WTC11 (cell line): ENCODE measurements around the gene MSL1. TPM values are rescaled to one million over a fixed set of nuclear protein-coding genes. Genes with fewer than 3 reads are reported as not detected.

ENCODE experiments used
- ATAC-seq: fragments of 200-7000 bp; cut with Tn5 transposase; 2 replicates; pipeline ENCODE4 v1.10.0; 2021; ENCODE audit warnings: mild to moderate bottlenecking, moderate library complexity
- CTCF ChIA-PET: fragments of 300-600 bp; sonication (Branson Sonifier 250); formaldehyde crosslinking; loops from one replicate; lab custom pipeline; 2021; ENCODE audit warnings: antibody characterized with exemption; lab: Charles Lee
- POLR2A ChIA-PET: fragments of 350-600 bp; sonication (Branson Sonifier 250); formaldehyde crosslinking; loops from one replicate; lab custom pipeline; 2021; ENCODE audit warnings: antibody characterized with exemption; lab: Charles Lee
- DNase-seq: peaks from one replicate; pipeline ENCODE4 v3.0.0; 2021; ENCODE audit warnings: low spot score
- H3K27ac Mint-ChIP-seq: 2 replicates; pipeline ENCODE4 v1.8.0; 2021; ENCODE audit warnings: mixed read lengths
- H3K27me3 Mint-ChIP-seq: 2 replicates; pipeline ENCODE4 v1.8.0; 2021; ENCODE audit warnings: low read depth, mild to moderate bottlenecking, moderate library complexity, mixed read lengths
- H3K36me3 Mint-ChIP-seq: 2 replicates; pipeline ENCODE4 v1.8.0; 2021; ENCODE audit warnings: mixed read lengths
- H3K4me1 Mint-ChIP-seq: 2 replicates; pipeline ENCODE4 v1.8.0; 2022; ENCODE audit warnings: mixed read lengths
- H3K4me3 Mint-ChIP-seq: 2 replicates; pipeline ENCODE4 v1.8.0; 2021; ENCODE audit warnings: mild to moderate bottlenecking, moderate library complexity, mixed read lengths
- H3K9me3 Mint-ChIP-seq: 2 replicates; pipeline ENCODE4 v1.8.0; 2021; ENCODE audit warnings: mixed read lengths
- CBFB ChIP-seq: sonication (generic); formaldehyde crosslinking; IDR thresholded peaks from 2 replicates; pipeline ENCODE4 v1.8.1; 2022; ENCODE audit warnings: mild to moderate bottlenecking, low read depth, missing genetic modification reagents
- CREM ChIP-seq: sonication (generic); formaldehyde crosslinking; IDR thresholded peaks from 2 replicates; pipeline ENCODE4 v1.8.1; 2022; ENCODE audit warnings: mild to moderate bottlenecking, missing genetic modification reagents, moderate library complexity
- CTCF ChIP-seq: fragments of 200-600 bp; IDR thresholded peaks from 2 replicates; pipeline ENCODE4 v1.8.0; 2022; ENCODE audit warnings: antibody characterized with exemption
- MYBL2 ChIP-seq: sonication (generic); formaldehyde crosslinking; IDR thresholded peaks from 2 replicates; pipeline ENCODE4 v1.8.1; 2023; ENCODE audit warnings: mild to moderate bottlenecking, moderate library complexity, missing genetic modification reagents
- NFATC4 ChIP-seq: fragments of 250-450 bp; sonication (Bioruptor Pico); IDR thresholded peaks from 2 replicates; pipeline ENCODE4 v1.9.0; 2021; ENCODE audit warnings: mild to moderate bottlenecking
- RELA ChIP-seq: sonication (generic); formaldehyde crosslinking; IDR thresholded peaks from 2 replicates; pipeline ENCODE4 v1.8.1; 2022; ENCODE audit warnings: missing genetic modification reagents, mild to moderate bottlenecking, borderline replicate concordance
- SMAD4 ChIP-seq: sonication (generic); formaldehyde crosslinking; IDR thresholded peaks from 2 replicates; pipeline ENCODE4 v1.8.0; 2022; ENCODE audit warnings: mild to moderate bottlenecking, missing genetic modification reagents
- TEAD1 ChIP-seq: sonication (generic); formaldehyde crosslinking; IDR thresholded peaks from 2 replicates; pipeline ENCODE4 v1.8.0; 2022; ENCODE audit warnings: mild to moderate bottlenecking, missing genetic modification reagents
- TEAD4 ChIP-seq: sonication (generic); formaldehyde crosslinking; IDR thresholded peaks from 2 replicates; pipeline ENCODE4 v1.8.0; 2022; ENCODE audit warnings: mild to moderate bottlenecking, missing genetic modification reagents
- ZNF232 ChIP-seq: sonication (generic); formaldehyde crosslinking; IDR thresholded peaks from 2 replicates; pipeline ENCODE4 v1.8.0; 2022; ENCODE audit warnings: mild to moderate bottlenecking, missing genetic modification reagents
- ZNF396 ChIP-seq: fragments of 250-450 bp; sonication (Bioruptor Pico); IDR thresholded peaks from 2 replicates; pipeline ENCODE4 v1.8.0; 2021; ENCODE audit warnings: mild to moderate bottlenecking, moderate library complexity, borderline replicate concordance
- ZNF416 ChIP-seq: fragments of 250-450 bp; sonication (Bioruptor Pico); IDR thresholded peaks from 2 replicates; pipeline ENCODE4 v1.9.0; 2021; ENCODE audit warnings: mild to moderate bottlenecking, inconsistent platforms
- total RNA-seq: library from RNA; stranded (reverse); gene quantifications from 3 replicates; pipeline ENCODE4 v1.2.3, GENCODE V29; 2021
- TF ChIP-seq, protein P1 (sequence below): sonication (generic); formaldehyde crosslinking; IDR thresholded peaks from 2 replicates; pipeline ENCODE4 v1.8.1; 2022; ENCODE audit warnings: missing genetic modification reagents, borderline replicate concordance
- TF ChIP-seq, protein P2 (sequence below): fragments of 250-450 bp; sonication (Bioruptor Pico); IDR thresholded peaks from 2 replicates; pipeline ENCODE4 v1.9.0; 2021; ENCODE audit warnings: mild to moderate bottlenecking
- TF ChIP-seq, protein P3 (sequence below): sonication (generic); formaldehyde crosslinking; IDR thresholded peaks from 2 replicates; pipeline ENCODE4 v1.8.1; 2023; ENCODE audit warnings: mild to moderate bottlenecking, missing genetic modification reagents, borderline replicate concordance
- TF ChIP-seq, protein P4 (sequence below): fragments of 250-450 bp; sonication (Bioruptor Pico); IDR thresholded peaks from 2 replicates; pipeline ENCODE4 v1.9.0; 2021; ENCODE audit warnings: mild to moderate bottlenecking
- TF ChIP-seq, protein P5 (sequence below): fragments of 250-450 bp; sonication (Bioruptor Pico); IDR thresholded peaks from 2 replicates; pipeline ENCODE4 v1.9.0; 2021; ENCODE audit warnings: mild to moderate bottlenecking, borderline replicate concordance
- TF ChIP-seq, protein P6 (sequence below): sonication (generic); formaldehyde crosslinking; IDR thresholded peaks from 2 replicates; pipeline ENCODE4 v1.8.1; 2023; ENCODE audit warnings: mild to moderate bottlenecking, moderate library complexity, missing genetic modification reagents

The MSL1 gene
- total RNA-seq, 1 experiment from 2014 or later = 78.1 TPM

GRCh38 chr17:40181205-40181604, 59.4 kb downstream of the MSL1 start:
- POLR2A ChIA-PET = no interaction called here
- H3K9me3 Mint-ChIP-seq = no peaks in the 10 kb centered on the region
- no peak for TF ChIP-seq NFATC4 (CRISPR knock-in tag)
- TF ChIP-seq SMAD4 (CRISPR knock-in tag) = no peak
- TF ChIP-seq, protein P1, sequence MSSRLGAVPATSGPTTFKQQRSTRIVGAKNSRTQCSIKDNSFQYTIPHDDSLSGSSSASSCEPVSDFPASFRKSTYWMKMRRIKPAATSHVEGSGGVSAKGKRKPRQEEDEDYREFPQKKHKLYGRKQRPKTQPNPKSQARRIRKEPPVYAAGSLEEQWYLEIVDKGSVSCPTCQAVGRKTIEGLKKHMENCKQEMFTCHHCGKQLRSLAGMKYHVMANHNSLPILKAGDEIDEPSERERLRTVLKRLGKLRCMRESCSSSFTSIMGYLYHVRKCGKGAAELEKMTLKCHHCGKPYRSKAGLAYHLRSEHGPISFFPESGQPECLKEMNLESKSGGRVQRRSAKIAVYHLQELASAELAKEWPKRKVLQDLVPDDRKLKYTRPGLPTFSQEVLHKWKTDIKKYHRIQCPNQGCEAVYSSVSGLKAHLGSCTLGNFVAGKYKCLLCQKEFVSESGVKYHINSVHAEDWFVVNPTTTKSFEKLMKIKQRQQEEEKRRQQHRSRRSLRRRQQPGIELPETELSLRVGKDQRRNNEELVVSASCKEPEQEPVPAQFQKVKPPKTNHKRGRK (CRISPR knock-in tag) = no peak
- TF ChIP-seq MYBL2 (CRISPR knock-in tag) = no peak
- no peak for TF ChIP-seq TEAD4
- TF ChIP-seq, all 79 proteins: peak for 0
- H3K4me3 Mint-ChIP-seq = no peak overlapping the region
- H3K27me3 Mint-ChIP-seq = no peaks in the 10 kb centered on the region
- H3K27ac Mint-ChIP-seq = no peak overlapping the region
- CTCF ChIA-PET = no interaction called here
- ATAC-seq = no peak
- DNase-seq = no peak
- H3K4me1 Mint-ChIP-seq = peaks cover 20% of the 10 kb centered on the region
- H3K36me3 Mint-ChIP-seq = 0 out of 2 replicates have a peak, but pooled peaks cover under 1% of the 10 kb centered on the region

DNA sequence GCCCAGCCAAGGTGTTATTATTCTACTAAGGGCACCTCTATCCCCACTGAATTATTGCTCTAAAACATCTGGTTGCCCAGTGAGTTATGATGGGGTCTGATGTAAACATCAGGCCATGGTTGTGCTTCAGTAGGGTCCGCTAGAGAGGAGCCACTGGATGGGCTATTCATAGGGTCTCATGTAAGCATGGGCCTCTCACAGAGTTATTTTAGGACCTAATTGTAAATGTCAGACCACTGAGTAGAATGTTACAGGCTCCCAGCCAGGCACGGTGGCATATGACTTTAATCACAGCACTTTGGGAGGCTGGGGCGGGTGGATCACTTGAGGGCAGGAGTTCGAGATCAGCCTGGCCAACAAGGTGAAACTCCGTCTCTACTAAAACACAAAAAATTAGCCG, 60.8 kb downstream of the MSL1 start:
- Mint-ChIP-seq H3K27ac (no peak overlapping the region), H3K27me3 (no peaks in the 10 kb centered on the region), H3K36me3 (no peaks in the 10 kb centered on the region), H3K4me3 (no peak overlapping the region), H3K9me3 (no peaks in the 10 kb centered on the region), H3K4me1 (peaks cover 13% of the 10 kb centered on the region)
- TF ChIP-seq, protein P2, sequence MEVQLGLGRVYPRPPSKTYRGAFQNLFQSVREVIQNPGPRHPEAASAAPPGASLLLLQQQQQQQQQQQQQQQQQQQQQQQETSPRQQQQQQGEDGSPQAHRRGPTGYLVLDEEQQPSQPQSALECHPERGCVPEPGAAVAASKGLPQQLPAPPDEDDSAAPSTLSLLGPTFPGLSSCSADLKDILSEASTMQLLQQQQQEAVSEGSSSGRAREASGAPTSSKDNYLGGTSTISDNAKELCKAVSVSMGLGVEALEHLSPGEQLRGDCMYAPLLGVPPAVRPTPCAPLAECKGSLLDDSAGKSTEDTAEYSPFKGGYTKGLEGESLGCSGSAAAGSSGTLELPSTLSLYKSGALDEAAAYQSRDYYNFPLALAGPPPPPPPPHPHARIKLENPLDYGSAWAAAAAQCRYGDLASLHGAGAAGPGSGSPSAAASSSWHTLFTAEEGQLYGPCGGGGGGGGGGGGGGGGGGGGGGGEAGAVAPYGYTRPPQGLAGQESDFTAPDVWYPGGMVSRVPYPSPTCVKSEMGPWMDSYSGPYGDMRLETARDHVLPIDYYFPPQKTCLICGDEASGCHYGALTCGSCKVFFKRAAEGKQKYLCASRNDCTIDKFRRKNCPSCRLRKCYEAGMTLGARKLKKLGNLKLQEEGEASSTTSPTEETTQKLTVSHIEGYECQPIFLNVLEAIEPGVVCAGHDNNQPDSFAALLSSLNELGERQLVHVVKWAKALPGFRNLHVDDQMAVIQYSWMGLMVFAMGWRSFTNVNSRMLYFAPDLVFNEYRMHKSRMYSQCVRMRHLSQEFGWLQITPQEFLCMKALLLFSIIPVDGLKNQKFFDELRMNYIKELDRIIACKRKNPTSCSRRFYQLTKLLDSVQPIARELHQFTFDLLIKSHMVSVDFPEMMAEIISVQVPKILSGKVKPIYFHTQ (CRISPR knock-in tag) = no peak
- TF ChIP-seq TEAD1 (CRISPR knock-in tag) (no peak), CTCF (no peak), ZNF396 (CRISPR knock-in tag) (no peak), ZNF416 (no peak), NFATC4 (CRISPR knock-in tag) (no peak), CREM (no peak), RELA (no peak), TEAD4 (no peak), ZNF232 (no peak), CBFB (CRISPR knock-in tag) (no peak)
- TF ChIP-seq, protein P3, sequence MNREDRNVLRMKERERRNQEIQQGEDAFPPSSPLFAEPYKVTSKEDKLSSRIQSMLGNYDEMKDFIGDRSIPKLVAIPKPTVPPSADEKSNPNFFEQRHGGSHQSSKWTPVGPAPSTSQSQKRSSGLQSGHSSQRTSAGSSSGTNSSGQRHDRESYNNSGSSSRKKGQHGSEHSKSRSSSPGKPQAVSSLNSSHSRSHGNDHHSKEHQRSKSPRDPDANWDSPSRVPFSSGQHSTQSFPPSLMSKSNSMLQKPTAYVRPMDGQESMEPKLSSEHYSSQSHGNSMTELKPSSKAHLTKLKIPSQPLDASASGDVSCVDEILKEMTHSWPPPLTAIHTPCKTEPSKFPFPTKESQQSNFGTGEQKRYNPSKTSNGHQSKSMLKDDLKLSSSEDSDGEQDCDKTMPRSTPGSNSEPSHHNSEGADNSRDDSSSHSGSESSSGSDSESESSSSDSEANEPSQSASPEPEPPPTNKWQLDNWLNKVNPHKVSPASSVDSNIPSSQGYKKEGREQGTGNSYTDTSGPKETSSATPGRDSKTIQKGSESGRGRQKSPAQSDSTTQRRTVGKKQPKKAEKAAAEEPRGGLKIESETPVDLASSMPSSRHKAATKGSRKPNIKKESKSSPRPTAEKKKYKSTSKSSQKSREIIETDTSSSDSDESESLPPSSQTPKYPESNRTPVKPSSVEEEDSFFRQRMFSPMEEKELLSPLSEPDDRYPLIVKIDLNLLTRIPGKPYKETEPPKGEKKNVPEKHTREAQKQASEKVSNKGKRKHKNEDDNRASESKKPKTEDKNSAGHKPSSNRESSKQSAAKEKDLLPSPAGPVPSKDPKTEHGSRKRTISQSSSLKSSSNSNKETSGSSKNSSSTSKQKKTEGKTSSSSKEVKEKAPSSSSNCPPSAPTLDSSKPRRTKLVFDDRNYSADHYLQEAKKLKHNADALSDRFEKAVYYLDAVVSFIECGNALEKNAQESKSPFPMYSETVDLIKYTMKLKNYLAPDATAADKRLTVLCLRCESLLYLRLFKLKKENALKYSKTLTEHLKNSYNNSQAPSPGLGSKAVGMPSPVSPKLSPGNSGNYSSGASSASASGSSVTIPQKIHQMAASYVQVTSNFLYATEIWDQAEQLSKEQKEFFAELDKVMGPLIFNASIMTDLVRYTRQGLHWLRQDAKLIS (CRISPR knock-in tag) = no peak
- TF ChIP-seq, protein P4, sequence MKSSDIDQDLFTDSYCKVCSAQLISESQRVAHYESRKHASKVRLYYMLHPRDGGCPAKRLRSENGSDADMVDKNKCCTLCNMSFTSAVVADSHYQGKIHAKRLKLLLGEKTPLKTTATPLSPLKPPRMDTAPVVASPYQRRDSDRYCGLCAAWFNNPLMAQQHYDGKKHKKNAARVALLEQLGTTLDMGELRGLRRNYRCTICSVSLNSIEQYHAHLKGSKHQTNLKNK (CRISPR knock-in tag) = no peak
- TF ChIP-seq, protein P5, sequence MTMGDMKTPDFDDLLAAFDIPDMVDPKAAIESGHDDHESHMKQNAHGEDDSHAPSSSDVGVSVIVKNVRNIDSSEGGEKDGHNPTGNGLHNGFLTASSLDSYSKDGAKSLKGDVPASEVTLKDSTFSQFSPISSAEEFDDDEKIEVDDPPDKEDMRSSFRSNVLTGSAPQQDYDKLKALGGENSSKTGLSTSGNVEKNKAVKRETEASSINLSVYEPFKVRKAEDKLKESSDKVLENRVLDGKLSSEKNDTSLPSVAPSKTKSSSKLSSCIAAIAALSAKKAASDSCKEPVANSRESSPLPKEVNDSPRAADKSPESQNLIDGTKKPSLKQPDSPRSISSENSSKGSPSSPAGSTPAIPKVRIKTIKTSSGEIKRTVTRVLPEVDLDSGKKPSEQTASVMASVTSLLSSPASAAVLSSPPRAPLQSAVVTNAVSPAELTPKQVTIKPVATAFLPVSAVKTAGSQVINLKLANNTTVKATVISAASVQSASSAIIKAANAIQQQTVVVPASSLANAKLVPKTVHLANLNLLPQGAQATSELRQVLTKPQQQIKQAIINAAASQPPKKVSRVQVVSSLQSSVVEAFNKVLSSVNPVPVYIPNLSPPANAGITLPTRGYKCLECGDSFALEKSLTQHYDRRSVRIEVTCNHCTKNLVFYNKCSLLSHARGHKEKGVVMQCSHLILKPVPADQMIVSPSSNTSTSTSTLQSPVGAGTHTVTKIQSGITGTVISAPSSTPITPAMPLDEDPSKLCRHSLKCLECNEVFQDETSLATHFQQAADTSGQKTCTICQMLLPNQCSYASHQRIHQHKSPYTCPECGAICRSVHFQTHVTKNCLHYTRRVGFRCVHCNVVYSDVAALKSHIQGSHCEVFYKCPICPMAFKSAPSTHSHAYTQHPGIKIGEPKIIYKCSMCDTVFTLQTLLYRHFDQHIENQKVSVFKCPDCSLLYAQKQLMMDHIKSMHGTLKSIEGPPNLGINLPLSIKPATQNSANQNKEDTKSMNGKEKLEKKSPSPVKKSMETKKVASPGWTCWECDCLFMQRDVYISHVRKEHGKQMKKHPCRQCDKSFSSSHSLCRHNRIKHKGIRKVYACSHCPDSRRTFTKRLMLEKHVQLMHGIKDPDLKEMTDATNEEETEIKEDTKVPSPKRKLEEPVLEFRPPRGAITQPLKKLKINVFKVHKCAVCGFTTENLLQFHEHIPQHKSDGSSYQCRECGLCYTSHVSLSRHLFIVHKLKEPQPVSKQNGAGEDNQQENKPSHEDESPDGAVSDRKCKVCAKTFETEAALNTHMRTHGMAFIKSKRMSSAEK (CRISPR knock-in tag) = no peak
- TF ChIP-seq, protein P6, sequence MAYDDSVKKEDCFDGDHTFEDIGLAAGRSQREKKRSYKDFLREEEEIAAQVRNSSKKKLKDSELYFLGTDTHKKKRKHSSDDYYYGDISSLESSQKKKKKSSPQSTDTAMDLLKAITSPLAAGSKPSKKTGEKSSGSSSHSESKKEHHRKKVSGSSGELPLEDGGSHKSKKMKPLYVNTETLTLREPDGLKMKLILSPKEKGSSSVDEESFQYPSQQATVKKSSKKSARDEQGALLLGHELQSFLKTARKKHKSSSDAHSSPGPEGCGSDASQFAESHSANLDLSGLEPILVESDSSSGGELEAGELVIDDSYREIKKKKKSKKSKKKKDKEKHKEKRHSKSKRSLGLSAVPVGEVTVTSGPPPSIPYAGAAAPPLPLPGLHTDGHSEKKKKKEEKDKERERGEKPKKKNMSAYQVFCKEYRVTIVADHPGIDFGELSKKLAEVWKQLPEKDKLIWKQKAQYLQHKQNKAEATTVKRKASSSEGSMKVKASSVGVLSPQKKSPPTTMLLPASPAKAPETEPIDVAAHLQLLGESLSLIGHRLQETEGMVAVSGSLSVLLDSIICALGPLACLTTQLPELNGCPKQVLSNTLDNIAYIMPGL = no peak
- ChIA-PET POLR2A (no interaction called here), CTCF (interaction anchor here (0.9 kb wide), 1 partner anchor 36 kb away, joined by 3 read pairs; no protein-coding TSS in a partner anchor)
- DNase-seq (no peak), ATAC-seq (no peak)
